ENCODE data around the gene TMEM258.

TMEM258 gene

GRCh38 chr11:61774411-61774810 is 18.0 kb downstream of the TMEM258 start:
- DNase-seq, result no peak

GRCh38 chr11:61773809-61774208 is 18.6 kb downstream of the TMEM258 start:
- no peak for DNase-seq

GRCh38 chr11:61773356-61773755 is 19.0 kb downstream of the TMEM258 start:
- DNase-seq, result no peak

GRCh38 chr11:61771985-61772455 is 20.4 kb downstream of the TMEM258 start:
- no peak for DNase-seq

- DNase-seq, result no peak
Observed at GRCh38 chr11:61771195-61771894, 21.1 kb downstream of the TMEM258 start.

GRCh38 chr11:61769946-61770683 is 22.3 kb downstream of the TMEM258 start:
- no peak for DNase-seq

GRCh38 chr11:61769169-61769920 is 23.1 kb downstream of the TMEM258 start:
- no peak for DNase-seq

- DNase-seq, result no peak
Observed at GRCh38 chr11:61768376-61769076, 23.9 kb downstream of the TMEM258 start.

- no peak for DNase-seq
Observed at GRCh38 chr11:61766353-61766841, 26.0 kb downstream of the TMEM258 start.

GRCh38 chr11:61765550-61766253 is 26.7 kb downstream of the TMEM258 start:
- no peak for DNase-seq

- DNase-seq, result no peak
Observed at GRCh38 chr11:61764606-61765260, 27.7 kb downstream of the TMEM258 start.

GRCh38 chr11:61763930-61764605 is 28.3 kb downstream of the TMEM258 start:
- no peak for DNase-seq

- DNase-seq, result no peak
Observed at GRCh38 chr11:61762798-61763197, 29.6 kb downstream of the TMEM258 start.

- DNase-seq, result no peak
Observed at GRCh38 chr11:61762223-61762615, 30.2 kb downstream of the TMEM258 start.

GRCh38 chr11:61761440-61762222 is 30.8 kb downstream of the TMEM258 start:
- DNase-seq, result no peak

- DNase-seq, result no peak
Observed at GRCh38 chr11:61760946-61761345, 31.5 kb downstream of the TMEM258 start.

- DNase-seq, result no peak
Observed at GRCh38 chr11:61757213-61757862, 35.1 kb downstream of the TMEM258 start.

GRCh38 chr11:61756452-61757212 is 35.8 kb downstream of the TMEM258 start:
- no peak for DNase-seq

- DNase-seq, result no peak
Observed at GRCh38 chr11:61756147-61756451, 36.3 kb downstream of the TMEM258 start.

All from DMS79 treated with DMSO at 0.1 percent for 48 hours (cell line).